ENCODE measurements around the gene KPNA6. TPM values are rescaled to one million over a fixed set of nuclear protein-coding genes. Genes with fewer than 3 reads are reported as not detected.
A peak's percentile ranks its signal among the peaks of the same experiment; 100 is the strongest.

KPNA6 gene
- total RNA-seq, 1 donor from 2014 or later, result 67.5 TPM

- Mint-ChIP-seq H3K27me3 (ENCODE audit: low read depth) (no peaks in the 10 kb centered on the region), H3K27ac (no peak overlapping the region), H3K36me3 (peaks cover 18% of the 10 kb centered on the region), H3K4me1 (peaks cover 16% of the 10 kb centered on the region), H3K9me3 (no peaks in the 10 kb centered on the region), H3K4me3 (no peak overlapping the region)
- no peak for DNase-seq (ENCODE audit: low spot score in 2 of 2, unreplicated experiment in 2 of 2)
- no peak for TF ChIP-seq CTCF (IDR thresholded peaks at IDR 0.05; ENCODE audit: unreplicated experiment)
Measured at GRCh38 chr1:32197837-32198236, 90.0 kb downstream of the KPNA6 start.

GRCh38 chr1:32198237-32199042, 90.6 kb downstream of the KPNA6 start:
- no peaks in the 10 kb centered on the region for H3K9me3 Mint-ChIP-seq
- H3K27ac Mint-ChIP-seq, result no peak overlapping the region
- H3K27me3 Mint-ChIP-seq (ENCODE audit: low read depth), result no peaks in the 10 kb centered on the region
- TF ChIP-seq CTCF (IDR thresholded peaks at IDR 0.05; ENCODE audit: unreplicated experiment), result no peak
- H3K36me3 Mint-ChIP-seq, result peaks cover 12% of the 10 kb centered on the region
- no peak for DNase-seq (ENCODE audit: low spot score in 2 of 2, unreplicated experiment in 2 of 2)
- peaks cover 16% of the 10 kb centered on the region for H3K4me1 Mint-ChIP-seq
- H3K4me3 Mint-ChIP-seq, result no peak overlapping the region

GRCh38 chr1:32199043-32199716, 91.3 kb downstream of the KPNA6 start:
- Mint-ChIP-seq H3K4me3 (no peak overlapping the region), H3K27ac (peak overlapping the region; percentile 34), H3K9me3 (no peaks in the 10 kb centered on the region), H3K27me3 (ENCODE audit: low read depth) (no peaks in the 10 kb centered on the region), H3K36me3 (peaks cover 7% of the 10 kb centered on the region), H3K4me1 (peaks cover 16% of the 10 kb centered on the region)
- DNase-seq (ENCODE audit: low spot score in 2 of 2, unreplicated experiment in 2 of 2), result no peak
- no peak for TF ChIP-seq CTCF (IDR thresholded peaks at IDR 0.05; ENCODE audit: unreplicated experiment)

GRCh38 chr1:32199717-32200072, 91.8 kb downstream of the KPNA6 start:
- Mint-ChIP-seq H3K4me3 (peak overlapping the region; percentile 87), H3K9me3 (no peaks in the 10 kb centered on the region), H3K36me3 (peaks cover 5% of the 10 kb centered on the region), H3K27ac (peak overlapping the region; percentile 87), H3K4me1 (peaks cover 17% of the 10 kb centered on the region), H3K27me3 (ENCODE audit: low read depth) (no peaks in the 10 kb centered on the region)
- no peak for DNase-seq (ENCODE audit: low spot score in 2 of 2, unreplicated experiment in 2 of 2)
- no peak for TF ChIP-seq CTCF (IDR thresholded peaks at IDR 0.05; ENCODE audit: unreplicated experiment)

GRCh38 chr1:32200226-32201010, 92.6 kb downstream of the KPNA6 start, which contains the start of gene CCDC28B:
Gene CCDC28B (plus strand): TSS chr1:32200595. CDS start chr1:32201936, 1,341 bp downstream.
- peak within 1 kb of the TSS; percentile 87 for H3K4me3 Mint-ChIP-seq
- TF ChIP-seq CTCF (IDR thresholded peaks at IDR 0.05; ENCODE audit: unreplicated experiment), result no peak
- peak in 1 of 2 experiments; percentile 57 for DNase-seq (ENCODE audit: low spot score in 2 of 2, unreplicated experiment in 2 of 2)
- peaks cover 5% of the 10 kb centered on the region for H3K36me3 Mint-ChIP-seq
- no peaks in the 10 kb centered on the region for H3K9me3 Mint-ChIP-seq
- H3K27me3 Mint-ChIP-seq (ENCODE audit: low read depth), result no peaks in the 10 kb centered on the region
- peaks cover 19% of the 10 kb centered on the region for H3K4me1 Mint-ChIP-seq
- H3K27ac Mint-ChIP-seq, result peak within 1 kb of the TSS; percentile 94
